ENCODE measurements around the gene SPRED3. TPM values are rescaled to one million over a fixed set of nuclear protein-coding genes. Genes with fewer than 3 reads are reported as not detected.
A peak's percentile ranks its signal among the peaks of the same experiment; 100 is the strongest.

The SPRED3 gene
- total RNA-seq, 1 donor from 2014 or later, result 3.2 TPM

GRCh38 chr19:38401148-38401547 lies 12.7 kb downstream of the SPRED3 start:
- Mint-ChIP-seq H3K27ac (ENCODE audit: unreplicated experiment) (no peak overlapping the region), H3K27me3 (ENCODE audit: low read depth) (peaks cover 3% of the 10 kb centered on the region), H3K4me1 (ENCODE audit: low read depth) (peaks cover 6% of the 10 kb centered on the region), H3K4me3 (ENCODE audit: unreplicated experiment) (no peak overlapping the region), H3K9me3 (ENCODE audit: low read depth) (no peaks in the 10 kb centered on the region), H3K36me3 (ENCODE audit: low read depth) (peaks cover 8% of the 10 kb centered on the region)
- TF ChIP-seq CTCF (IDR thresholded peaks at IDR 0.05), result no peak
- no peak for DNase-seq (ENCODE audit: low spot score)

DNA sequence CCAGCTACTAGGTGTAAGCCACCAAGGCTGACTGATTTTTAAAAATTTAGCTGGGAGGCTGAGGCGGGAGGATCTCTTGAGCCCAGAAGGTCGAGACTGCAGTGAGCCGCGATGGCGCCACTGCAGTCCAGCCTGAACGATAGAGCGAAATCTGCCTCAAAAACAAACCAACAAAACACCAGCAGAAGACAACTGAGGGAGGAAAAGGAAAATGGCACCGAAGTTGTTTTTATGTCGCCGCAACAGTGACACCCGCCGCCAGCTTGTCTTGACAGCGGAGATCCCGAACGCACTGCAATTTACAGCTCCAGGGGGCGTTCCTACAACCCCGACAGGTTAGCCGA lies 14.1 kb downstream of the SPRED3 start:
- Mint-ChIP-seq H3K4me3 (ENCODE audit: unreplicated experiment) (peak overlapping the region; percentile 90), H3K4me1 (ENCODE audit: low read depth) (peaks cover 6% of the 10 kb centered on the region), H3K27me3 (ENCODE audit: low read depth) (peaks cover 3% of the 10 kb centered on the region), H3K9me3 (ENCODE audit: low read depth) (no peaks in the 10 kb centered on the region), H3K27ac (ENCODE audit: unreplicated experiment) (no peak overlapping the region), H3K36me3 (ENCODE audit: low read depth) (peaks cover 4% of the 10 kb centered on the region)
- TF ChIP-seq CTCF (IDR thresholded peaks at IDR 0.05), result no peak
- DNase-seq (ENCODE audit: low spot score), result no peak

DNA sequence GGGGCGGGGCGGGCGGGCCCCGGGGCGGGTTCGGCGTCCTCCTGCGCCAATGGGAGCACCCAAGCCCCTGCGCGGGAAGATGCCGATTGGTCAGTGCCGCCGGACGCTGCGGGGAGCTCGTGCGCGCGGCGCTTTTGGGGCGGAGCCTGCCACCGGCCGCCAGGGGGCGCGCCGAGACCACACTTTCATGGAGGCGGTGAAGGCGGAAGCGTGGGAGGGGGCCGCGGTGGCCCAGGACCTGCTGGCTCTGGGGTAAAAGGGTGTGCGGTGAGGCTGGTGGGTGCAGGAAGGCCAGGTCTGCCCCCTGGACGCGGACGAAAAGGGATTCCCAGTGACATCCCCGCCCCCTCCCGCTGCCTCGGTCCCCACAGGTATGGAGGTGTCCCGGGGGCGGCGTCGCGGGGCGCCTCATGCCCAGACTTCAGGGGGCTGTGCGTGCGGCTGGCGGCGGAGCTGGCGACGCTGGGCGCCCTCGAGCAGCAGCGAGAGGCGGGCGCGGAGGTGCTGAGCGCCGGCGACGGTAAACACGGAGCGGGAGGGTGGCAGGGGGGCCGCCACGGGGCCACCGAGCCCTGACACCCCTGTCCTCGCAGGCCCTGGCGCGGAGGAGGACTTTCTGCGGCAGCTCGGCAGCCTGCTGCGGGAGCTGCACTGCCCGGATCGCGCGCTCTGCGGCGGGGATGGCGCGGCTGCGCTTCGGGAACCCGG lies 14.6 kb downstream of the SPRED3 start, which contains the start of gene FAM98C:
Gene FAM98C (plus strand): TSS at position 127 of the 708 bp plus-strand sequence. CDS start 61 bp downstream, at position 188.
- Mint-ChIP-seq H3K36me3 (ENCODE audit: low read depth) (peaks cover 4% of the 10 kb centered on the region), H3K27ac (ENCODE audit: unreplicated experiment) (peak within 1 kb of the TSS; percentile 71), H3K9me3 (ENCODE audit: low read depth) (no peaks in the 10 kb centered on the region), H3K27me3 (ENCODE audit: low read depth) (peaks cover 3% of the 10 kb centered on the region), H3K4me1 (ENCODE audit: low read depth) (peaks cover 6% of the 10 kb centered on the region), H3K4me3 (ENCODE audit: unreplicated experiment) (peak within 1 kb of the TSS; percentile 90)
- TF ChIP-seq CTCF (IDR thresholded peaks at IDR 0.05), result peak; percentile 100
- DNase-seq (ENCODE audit: low spot score), result no peak

DNA sequence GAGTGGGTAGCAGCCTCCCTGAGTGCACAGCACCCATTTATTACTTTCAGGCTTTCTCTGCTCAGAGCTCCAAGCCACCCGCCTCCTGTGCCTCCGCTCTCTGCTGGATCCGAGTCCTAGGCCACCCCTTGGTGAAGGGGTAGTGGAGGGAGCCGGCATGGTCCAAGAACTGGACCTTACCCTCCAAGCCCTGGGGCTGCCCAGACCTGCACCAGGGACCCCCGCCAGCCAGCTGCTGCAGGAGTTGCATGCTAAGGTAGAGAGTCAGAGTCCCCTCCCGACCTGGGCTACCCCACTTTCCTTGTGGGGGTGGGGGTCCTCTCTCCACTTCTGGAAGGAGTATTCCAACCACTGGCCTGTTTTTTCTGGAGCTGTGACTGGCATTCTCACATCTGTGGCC lies 16.4 kb downstream of the SPRED3 start:
- H3K4me3 Mint-ChIP-seq (ENCODE audit: unreplicated experiment), result no peak overlapping the region
- peaks cover 4% of the 10 kb centered on the region for H3K36me3 Mint-ChIP-seq (ENCODE audit: low read depth)
- no peak overlapping the region for H3K27ac Mint-ChIP-seq (ENCODE audit: unreplicated experiment)
- no peak for DNase-seq (ENCODE audit: low spot score)
- H3K9me3 Mint-ChIP-seq (ENCODE audit: low read depth), result no peaks in the 10 kb centered on the region
- peaks cover 6% of the 10 kb centered on the region for H3K4me1 Mint-ChIP-seq (ENCODE audit: low read depth)
- no peak for TF ChIP-seq CTCF (IDR thresholded peaks at IDR 0.05)
- no peaks in the 10 kb centered on the region for H3K27me3 Mint-ChIP-seq (ENCODE audit: low read depth)

DNA sequence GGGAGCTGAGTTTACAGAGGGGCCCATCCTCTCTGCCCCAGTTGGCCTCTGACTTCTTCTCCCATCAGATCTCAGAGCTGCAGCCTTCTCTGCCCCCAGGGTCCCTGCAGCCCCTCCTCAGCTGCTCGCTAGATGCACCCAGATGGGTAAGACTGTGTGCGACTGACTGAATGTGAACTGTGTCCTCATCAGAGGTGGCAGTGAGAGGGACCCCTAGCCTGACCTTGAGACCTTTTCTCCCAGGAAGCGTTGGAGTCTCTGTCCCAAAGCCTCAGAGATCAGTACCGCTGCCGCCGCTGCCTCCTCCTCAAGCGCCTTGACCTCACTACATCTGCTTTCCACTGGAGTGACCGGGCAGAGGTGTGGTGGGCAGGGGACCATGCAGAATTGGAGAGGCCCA lies 16.8 kb downstream of the SPRED3 start:
- H3K4me1 Mint-ChIP-seq (ENCODE audit: low read depth), result peaks cover 6% of the 10 kb centered on the region
- no peak overlapping the region for H3K4me3 Mint-ChIP-seq (ENCODE audit: unreplicated experiment)
- H3K36me3 Mint-ChIP-seq (ENCODE audit: low read depth), result peaks cover 4% of the 10 kb centered on the region
- DNase-seq (ENCODE audit: low spot score), result no peak
- H3K9me3 Mint-ChIP-seq (ENCODE audit: low read depth), result no peaks in the 10 kb centered on the region
- no peaks in the 10 kb centered on the region for H3K27me3 Mint-ChIP-seq (ENCODE audit: low read depth)
- TF ChIP-seq CTCF (IDR thresholded peaks at IDR 0.05), result no peak
- H3K27ac Mint-ChIP-seq (ENCODE audit: unreplicated experiment), result no peak overlapping the region
